HCT116 (cell line): ENCODE data around the gene TMC3.

Experiments used
- EGR1 ChIP-seq: IDR thresholded peaks from 2 replicates; pipeline ENCODE4 v1.6.1; 2012; ENCODE audit warnings: low read depth
- EZH2 ChIP-seq: fragments of 200-600 bp; sonication (generic); IDR thresholded peaks from 2 replicates; pipeline ENCODE4 v1.6.1; 2017; ENCODE audit warnings: antibody characterized with exemption, mixed run types
- POLR2A ChIP-seq: IDR thresholded peaks from 2 replicates; pipeline ENCODE4 v1.7.0; 2011; ENCODE audit warnings: borderline replicate concordance; ENCODE audit not compliant: insufficient read depth, insufficient read length; ENCODE audit errors: extremely low read depth
- REST ChIP-seq: IDR thresholded peaks from 2 replicates; pipeline ENCODE4 v1.6.1; 2012; ENCODE audit warnings: low read depth
- SP1 ChIP-seq: IDR thresholded peaks from 2 replicates; pipeline ENCODE4 v1.6.1; 2012; ENCODE audit warnings: low read depth
- YY1 ChIP-seq: IDR thresholded peaks from 2 replicates; pipeline ENCODE4 v1.6.1; 2011; ENCODE audit warnings: low read length, low read depth, moderate library complexity, mild to moderate bottlenecking; ENCODE audit not compliant: insufficient replicate concordance; ENCODE audit errors: extremely low read depth
- TF ChIP-seq, protein P1 (sequence below), 3 experiments: fragments of 200-600 bp in 1 of 3; sonication (generic) in 1 of 3; IDR thresholded peaks in 2 of 3; conservative IDR thresholded peaks in 1 of 3; 2 replicates each; pipeline ENCODE4 v1.5.1; 2012 to 2017; ENCODE audit warnings: low read depth in 2 of 3, low read length in 2 of 3, antibody characterized with exemption in 1 of 3, borderline replicate concordance in 1 of 3, control low read depth in 1 of 3, mild to moderate bottlenecking in 1 of 3, mixed read lengths in 1 of 3, mixed run types in 1 of 3, moderate library complexity in 1 of 3; ENCODE audit not compliant: insufficient read depth in 1 of 3
- TF ChIP-seq, protein P2 (sequence below): IDR thresholded peaks from 2 replicates; pipeline ENCODE4 v1.6.1; 2012
- TF ChIP-seq, protein P3 (sequence below): IDR thresholded peaks from 2 replicates; pipeline ENCODE4 v1.6.1; 2012

- TF ChIP-seq, protein P1, sequence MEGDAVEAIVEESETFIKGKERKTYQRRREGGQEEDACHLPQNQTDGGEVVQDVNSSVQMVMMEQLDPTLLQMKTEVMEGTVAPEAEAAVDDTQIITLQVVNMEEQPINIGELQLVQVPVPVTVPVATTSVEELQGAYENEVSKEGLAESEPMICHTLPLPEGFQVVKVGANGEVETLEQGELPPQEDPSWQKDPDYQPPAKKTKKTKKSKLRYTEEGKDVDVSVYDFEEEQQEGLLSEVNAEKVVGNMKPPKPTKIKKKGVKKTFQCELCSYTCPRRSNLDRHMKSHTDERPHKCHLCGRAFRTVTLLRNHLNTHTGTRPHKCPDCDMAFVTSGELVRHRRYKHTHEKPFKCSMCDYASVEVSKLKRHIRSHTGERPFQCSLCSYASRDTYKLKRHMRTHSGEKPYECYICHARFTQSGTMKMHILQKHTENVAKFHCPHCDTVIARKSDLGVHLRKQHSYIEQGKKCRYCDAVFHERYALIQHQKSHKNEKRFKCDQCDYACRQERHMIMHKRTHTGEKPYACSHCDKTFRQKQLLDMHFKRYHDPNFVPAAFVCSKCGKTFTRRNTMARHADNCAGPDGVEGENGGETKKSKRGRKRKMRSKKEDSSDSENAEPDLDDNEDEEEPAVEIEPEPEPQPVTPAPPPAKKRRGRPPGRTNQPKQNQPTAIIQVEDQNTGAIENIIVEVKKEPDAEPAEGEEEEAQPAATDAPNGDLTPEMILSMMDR (IDR thresholded peaks at IDR 0.05 in 2 of 3, conservative IDR thresholded peaks at IDR 0.05 in 1 of 3; ENCODE audit: borderline replicate concordance in 1 of 3, insufficient read depth in 1 of 3, low read depth in 2 of 3, low read length in 2 of 3): no peak
- TF ChIP-seq SP1 (no peak), POLR2A (no peak), EGR1 (no peak), REST (no peak), YY1 (no peak), EZH2 (no peak)
- TF ChIP-seq, protein P2, sequence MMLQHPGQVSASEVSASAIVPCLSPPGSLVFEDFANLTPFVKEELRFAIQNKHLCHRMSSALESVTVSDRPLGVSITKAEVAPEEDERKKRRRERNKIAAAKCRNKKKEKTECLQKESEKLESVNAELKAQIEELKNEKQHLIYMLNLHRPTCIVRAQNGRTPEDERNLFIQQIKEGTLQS: no peak
- TF ChIP-seq, protein P3, sequence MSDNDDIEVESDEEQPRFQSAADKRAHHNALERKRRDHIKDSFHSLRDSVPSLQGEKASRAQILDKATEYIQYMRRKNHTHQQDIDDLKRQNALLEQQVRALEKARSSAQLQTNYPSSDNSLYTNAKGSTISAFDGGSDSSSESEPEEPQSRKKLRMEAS: no peak
These were observed 1.4 kb upstream of the TMC3 start for GRCh38 chr15:81375461-81375860.
